Stimulated activated CD4-positive, alpha-beta T cell treated with anti-CD3 and anti-CD28 coated beads, Interleukin-1b, Interleukin-23, amount 100 ng/mL, for 48 hours (primary cell): ENCODE measurements around the gene EHBP1L1.
A peak's percentile ranks its signal among the peaks of the same experiment; 100 is the strongest.

Experiments
- DNase-seq: peaks from one replicate; pipeline ENCODE4 v3.0.0-alpha.2; 2020

The EHBP1L1 gene

DNA sequence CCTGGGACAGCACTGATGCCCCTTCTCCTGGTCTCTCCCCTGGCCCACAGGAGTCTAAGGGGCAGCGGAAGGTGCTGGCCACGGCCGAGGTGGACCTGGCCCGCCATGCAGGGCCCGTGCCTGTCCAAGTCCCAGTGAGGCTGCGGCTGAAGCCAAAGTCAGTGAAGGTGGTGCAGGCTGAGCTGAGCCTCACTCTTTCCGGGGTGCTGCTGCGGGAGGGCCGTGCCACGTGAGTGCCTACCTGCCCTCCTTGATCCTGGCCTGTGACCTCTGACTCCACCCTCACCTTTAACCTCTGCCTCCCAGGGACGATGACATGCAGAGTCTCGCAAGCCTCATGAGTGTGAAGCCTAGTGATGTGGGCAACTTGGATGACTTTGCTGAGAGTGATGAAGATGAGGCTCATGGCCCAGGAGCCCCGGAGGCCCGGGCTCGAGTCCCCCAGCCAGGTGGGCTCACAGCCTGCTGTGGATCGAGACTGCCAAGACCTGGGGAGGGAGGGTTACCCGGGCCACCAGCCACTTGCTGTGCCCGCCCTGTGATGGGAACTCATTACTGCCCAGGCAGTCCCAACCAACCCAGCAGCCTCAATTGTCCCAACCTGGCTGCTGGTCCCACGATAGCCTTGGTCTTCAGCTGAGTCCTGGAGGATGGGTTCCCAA lies 4.3 kb downstream of the EHBP1L1 start:
- DNase-seq = no peak

DNA sequence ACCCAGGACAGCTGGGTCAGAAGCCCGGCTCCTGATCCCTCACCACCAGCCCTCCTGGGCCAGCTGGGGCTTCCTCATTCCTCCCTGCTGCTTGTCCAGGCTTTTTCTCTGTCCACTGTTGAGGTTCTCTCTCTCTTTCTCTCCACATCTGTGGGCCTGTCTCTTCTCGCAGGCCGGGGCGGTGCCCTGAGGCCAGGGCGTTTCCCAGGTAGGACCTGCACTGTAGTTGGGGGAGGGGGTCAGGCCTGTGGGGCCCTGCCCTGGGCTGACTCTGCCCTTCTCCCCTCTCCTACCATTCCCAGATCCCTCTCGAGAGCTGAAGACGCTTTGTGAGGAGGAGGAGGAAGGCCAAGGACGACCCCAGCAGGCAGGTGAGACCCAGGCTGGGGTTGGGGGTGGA lies 4.9 kb downstream of the EHBP1L1 start:
- no peak for DNase-seq

DNA sequence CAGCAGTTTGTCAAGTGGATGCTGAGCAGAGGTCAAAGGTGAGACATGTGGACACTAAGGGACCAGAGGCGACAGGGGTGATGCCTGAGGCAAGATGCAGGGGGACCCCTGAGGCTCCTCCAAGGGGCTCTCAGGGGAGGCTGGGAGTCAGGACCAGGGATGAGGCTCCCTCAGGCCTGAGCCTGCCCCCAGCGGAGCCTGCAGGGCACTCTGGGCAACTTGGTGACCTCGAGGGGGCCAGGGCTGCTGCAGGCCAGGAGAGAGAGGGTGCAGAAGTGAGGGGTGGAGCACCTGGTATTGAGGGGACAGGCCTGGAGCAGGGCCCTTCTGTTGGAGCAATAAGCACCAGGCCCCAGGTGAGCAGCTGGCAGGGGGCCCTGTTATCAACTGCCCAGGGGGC lies 6.1 kb downstream of the EHBP1L1 start:
- DNase-seq = no peak

DNA sequence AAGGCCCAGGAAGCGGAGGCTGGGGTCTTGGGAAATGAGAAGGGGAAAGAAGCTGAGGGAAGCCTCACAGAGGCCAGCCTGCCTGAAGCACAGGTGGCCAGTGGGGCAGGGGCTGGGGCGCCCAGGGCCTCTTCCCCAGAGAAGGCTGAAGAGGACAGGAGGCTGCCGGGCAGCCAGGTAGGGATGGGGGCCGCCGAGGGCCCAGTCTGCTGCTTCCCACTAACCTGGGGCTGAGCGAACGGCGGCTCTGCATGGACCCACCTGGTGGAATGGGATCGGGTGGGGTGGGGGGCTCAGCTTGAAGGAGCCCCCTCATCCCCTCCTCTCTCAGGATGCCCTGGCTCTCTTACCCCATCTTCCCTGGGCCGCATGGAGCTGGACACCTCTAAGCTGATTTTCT lies 7.7 kb downstream of the EHBP1L1 start:
- DNase-seq = no peak

DNA sequence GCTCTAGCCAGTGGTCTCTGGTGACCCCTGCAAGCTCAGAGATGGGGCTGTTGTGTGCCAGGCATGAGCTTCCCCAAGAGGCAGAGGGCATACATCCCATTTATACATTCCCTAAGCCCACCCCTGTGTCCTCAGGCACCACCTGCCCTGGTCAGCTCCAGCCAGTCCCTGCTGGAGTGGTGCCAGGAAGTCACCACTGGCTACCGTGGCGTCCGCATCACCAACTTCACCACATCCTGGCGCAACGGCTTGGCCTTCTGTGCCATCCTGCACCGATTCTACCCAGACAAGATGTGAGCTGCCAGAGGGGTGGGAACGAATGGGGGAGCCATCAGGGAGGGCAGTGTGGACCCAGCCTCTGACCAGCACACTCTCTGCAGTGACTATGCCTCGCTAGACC lies 8.3 kb downstream of the EHBP1L1 start:
- DNase-seq = no peak

DNA sequence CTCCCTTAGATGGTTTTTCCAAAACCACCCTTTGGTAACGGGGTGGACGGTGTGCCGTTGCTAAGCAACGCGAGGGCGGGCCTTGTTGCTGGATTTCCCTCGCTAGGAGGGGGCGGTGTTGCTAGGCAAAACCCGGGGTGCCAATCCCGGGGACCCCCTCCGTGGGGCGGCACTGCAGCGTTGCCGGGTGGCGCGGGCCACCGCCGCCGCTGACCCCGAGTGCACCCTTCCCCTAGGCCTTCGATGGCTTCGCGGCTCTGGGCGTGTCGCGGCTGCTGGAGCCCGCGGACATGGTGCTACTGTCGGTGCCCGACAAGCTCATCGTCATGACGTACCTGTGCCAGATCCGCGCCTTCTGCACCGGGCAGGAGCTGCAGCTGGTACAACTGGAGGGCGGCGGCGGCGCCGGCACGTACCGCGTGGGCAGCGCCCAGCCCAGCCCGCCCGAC lies 8.9 kb downstream of the EHBP1L1 start:
- no peak for DNase-seq

DNA sequence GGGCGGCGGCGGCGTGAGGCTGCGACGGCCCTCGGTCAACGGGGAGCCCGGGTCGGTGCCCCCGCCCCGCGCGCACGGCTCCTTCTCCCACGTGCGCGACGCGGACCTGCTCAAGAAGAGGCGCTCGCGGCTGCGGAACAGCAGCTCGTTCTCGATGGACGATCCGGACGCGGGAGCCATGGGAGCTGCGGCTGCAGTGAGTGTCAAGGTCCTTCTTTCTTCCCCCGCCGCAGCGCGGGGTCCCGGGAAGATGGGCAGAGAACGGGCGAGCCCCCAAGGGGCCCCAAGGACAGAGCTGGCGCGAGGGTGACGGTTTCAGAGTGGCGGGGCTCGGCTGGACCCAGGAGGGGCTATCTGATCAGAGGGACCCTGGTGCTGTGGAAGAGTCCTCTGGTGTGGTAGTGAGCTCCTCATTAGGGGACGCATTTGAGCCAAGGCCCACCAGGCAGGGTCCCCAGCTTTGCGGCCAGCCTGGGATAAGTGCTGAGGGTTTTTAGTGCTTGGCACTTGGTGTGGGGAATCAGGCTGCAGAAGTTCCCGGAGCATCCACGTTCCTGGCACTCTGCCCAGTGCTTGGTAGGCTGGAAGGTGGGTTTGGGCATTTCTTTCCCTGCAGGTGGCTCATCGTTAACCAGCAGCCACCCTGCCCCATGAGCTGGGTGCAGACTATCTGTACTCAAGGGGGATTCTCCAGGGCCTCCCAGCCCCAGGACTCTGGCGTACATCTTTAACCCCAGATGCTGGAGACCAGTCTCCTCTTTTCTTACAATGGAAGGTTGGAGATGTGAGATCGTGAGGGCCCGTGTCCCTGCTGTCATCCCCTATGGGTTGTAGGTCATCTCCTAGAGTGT lies 9.8 kb downstream of the EHBP1L1 start:
- no peak for DNase-seq

DNA sequence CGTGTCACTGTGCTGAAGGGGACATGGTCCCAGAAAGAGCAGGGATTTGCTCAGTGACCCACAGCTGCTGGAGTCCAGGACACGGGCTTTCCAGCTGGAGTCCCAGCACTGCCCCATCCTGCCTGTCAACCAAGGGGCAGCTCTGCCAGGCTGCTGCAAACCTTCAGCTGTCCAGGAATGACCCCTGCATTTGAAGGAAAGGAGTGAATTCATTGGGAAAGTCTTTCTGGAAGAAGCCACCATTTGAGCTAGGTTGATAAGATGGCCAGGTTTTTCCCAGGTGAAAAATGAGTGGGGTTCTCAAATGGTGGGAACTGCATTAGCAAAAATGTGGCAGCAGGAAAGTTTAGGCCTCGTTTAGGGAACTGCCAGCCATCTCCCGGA lies 10.4 kb downstream of the EHBP1L1 start:
- DNase-seq = no peak

DNA sequence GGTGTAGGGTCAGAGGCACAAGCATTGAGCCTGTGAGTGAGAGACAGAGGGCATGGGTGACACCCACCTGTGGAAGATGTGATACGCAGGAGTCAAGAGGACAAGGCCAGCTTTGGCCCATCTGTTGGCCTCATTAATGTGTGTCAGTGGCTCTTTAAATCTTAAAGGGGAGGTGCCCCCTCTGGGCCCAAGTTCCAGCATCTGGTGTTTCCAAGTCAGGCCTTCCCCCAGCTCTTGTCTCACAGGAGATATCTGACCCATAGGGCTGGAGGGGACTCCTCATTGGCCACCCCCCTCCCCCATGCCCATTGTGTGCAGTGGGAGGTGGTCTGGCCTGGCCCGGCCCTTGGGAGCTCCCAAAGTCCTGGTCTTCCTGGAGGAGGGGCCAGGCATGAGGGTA lies 10.8 kb downstream of the EHBP1L1 start:
- no peak for DNase-seq

DNA sequence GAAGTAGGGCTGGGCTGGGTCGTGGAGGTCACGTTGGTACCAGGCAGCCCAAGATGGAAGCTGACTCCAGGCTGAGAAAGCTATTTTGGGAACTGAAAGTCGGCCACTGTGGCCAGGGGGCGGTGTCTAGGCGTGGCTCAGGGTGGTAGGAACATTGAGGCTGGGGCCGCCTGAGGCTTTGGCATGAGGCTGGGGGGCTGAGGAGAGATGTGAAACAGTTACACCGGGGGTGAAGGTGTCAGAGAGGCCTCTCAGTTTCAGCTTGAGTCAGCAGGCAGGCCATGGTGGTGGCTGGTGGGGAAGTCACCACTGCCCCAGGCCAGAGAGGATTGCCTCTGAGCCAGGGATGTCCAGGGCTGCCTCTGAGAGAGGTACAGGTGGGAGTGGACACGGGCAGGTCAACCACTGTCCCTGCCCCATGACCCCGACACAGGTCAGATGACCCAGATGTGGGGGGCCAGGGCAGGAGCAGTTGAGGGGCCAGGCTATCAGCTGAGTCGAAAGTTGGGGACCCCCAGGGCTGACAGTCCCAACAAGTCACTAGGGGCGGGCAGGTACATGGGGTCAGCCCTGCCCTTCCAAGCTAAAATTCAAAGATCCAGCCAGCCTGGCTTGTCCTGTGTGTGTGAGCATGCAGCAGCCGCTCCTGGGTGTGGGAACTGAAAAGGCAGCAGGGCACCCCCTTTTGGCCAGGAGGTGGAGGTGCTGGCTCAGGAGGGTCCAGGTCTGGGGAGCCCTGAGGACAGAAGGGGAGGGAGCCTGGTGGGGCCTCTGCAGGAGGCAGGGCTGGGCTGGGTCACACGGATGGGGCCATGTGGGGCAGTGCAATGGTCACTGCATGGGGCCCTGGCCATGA lies 12.6 kb downstream of the EHBP1L1 start:
- DNase-seq = peak; percentile 83

DNA sequence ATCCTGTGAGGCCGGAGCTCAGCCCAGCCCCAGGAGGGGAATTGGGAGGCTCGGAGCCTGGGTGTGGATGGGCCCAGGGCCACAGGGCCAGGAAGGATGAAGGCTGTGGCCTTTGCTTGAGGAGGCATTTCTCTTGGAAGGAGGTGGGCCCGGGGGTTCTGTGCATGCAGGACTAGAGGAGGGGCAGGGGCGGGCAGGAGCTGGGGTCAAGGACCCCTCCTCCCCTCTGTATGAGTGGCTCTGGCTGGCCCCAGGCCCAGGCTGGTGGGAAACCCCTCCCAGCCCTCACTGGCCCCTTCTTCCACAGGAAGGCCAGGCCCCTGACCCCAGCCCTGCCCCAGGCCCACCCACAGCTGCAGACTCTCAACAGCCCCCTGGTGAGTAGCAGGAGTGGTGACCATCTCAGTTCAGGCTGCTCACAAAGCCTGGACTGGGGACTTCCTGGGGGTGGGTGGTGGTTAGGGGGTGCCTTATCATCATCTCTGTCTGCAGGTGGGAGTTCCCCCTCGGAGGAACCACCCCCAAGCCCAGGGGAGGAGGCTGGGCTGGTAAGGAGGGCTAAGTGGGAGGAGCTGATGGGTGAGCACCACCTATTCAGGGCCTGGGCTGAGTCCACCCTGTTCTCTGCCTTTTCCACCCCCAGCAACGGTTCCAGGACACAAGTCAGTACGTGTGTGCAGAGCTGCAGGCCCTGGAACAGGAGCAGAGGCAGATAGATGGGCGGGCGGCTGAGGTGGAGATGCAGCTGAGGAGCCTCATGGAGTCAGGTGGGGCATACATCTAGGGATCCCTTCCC lies 13.8 kb downstream of the EHBP1L1 start:
- no peak for DNase-seq

DNA sequence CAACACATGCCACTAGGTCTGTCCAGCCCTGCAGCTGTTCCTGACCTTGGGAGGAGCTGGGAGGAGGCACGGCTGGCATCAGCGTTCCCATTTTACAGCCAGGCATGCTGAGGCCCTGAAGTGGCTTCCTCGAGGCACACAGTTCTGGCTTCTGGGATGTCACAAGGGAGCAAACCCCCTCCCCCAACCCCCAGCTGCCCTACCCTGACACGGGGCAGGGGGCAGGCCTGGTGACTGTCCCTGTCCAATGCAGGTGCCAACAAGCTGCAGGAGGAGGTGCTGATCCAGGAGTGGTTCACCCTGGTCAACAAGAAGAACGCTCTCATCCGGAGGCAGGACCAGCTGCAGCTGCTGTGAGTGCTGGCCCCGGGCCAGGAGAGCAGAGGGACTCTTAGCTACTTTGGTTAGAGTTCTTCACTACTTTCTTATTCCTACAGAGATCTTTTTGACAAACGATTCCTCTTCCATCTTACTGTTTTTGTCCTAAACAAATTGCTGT lies 14.4 kb downstream of the EHBP1L1 start:
- DNase-seq = no peak

DNA sequence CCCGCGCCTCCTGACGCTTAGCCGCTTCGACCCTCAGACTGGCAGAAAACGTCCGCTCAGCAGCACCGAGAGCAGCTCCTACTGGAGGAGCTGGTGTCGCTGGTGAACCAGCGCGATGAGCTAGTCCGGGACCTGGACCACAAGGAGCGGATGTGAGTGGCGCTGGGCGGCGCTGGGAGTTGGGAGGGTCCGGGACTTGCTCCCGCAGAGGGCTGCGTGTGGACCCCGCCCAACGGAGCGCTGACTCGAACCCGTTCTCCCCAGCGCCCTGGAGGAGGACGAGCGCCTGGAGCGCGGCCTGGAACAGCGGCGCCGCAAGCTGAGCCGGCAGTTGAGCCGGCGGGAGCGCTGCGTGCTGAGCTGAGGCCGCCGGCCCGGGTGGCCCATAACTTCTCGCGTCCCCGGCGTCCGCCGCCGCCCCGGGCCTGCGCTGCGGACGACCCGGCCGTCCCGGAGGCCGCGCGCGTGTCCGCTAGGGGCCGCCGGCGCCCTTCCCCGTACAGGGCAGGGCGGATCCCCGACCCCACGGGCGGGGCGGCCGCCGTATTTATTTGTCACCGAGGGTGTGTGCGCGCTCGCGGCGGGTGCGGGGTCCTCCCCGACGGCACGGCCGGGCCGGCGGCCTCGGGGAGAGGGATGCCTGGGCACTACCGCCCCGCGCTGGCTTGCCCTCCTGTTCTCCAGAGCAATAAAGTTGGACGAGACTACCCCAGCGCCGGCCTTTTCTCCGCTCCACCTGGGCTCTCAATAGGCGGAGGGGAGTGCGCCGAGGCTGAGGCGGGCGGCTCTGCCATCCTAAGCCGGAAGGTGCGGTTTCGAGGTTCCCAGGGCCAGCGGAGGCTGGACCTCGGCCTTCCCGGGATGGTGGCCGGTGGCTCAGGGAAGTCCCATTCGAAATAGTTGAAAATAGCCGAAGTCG lies 16.3 kb downstream of the EHBP1L1 start:
- no peak for DNase-seq

DNA sequence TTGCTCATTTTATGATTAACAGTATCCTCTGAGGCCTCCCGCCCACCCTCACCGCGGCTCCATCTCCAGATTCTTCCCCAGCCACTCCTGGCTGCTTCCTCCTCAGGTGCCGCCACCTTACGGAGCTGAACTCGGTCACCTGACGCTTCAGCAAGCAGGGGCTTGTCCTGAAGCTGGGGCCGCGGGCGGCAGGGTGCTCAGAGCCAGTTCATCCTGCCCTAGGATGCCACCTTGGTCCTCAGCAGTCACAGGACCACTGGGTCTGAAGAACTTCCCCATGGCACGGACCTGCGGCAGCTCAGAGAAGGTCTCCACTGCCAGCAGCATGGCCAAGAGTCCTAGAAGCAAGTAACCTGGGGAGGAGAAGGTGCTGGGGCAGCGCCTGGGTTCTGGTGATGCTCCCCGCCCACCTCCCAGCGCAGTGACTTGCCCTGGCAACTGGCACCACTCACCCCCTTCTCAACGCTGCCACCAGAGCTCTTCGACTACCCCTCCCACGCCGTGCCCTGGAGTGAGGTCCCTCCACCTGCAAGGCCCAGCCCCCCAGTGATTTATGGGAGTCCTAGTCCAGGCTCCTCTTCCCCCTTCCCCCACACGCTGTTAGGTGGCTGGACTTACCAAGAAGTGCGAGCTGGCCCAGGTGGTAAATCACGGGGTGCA lies 17.1 kb downstream of the EHBP1L1 start:
- no peak for DNase-seq

DNA sequence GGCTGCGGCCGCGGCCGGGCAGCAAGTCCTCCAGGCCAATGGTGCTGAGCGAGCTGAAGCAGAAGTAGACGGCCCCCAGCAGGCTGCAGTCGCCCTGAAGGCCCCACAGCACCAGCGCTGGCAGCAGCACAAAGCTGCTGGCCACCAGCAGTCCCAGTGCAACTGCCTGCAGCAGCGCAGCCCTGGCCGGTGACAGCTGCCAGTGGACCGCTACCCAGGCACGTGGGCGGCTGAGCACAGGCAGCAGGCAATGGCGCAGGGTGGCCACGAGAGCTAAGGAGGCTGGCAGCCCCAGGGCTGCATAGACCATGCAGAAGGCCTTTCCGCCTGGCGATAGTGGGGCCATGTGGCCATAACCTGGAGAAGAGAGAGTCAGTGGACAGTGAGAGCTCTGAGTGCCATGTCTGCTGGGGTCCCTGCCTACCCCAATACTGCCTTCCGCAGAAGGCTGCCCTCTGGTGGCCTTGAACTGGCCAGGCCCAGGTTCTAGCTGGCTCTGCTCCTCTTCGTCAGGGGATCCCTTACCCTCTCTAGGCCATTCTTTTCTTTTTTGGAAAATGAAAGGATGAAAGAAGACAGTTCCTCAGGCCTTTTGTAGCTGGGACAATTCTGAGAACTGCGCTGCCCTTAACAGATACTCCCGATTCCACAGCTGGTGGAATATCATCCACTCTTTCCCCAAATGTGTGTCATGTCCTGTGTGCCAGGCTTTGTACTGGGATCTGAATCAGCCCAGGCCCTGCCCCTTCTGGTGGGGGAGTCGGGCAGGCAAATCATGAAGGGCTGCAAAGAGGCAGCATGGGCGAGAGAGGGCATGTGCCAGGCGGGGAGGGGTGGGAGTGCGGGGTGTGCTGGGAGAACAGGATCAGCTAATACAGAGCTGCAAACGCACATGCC lies 17.9 kb downstream of the EHBP1L1 start:
- no peak for DNase-seq

DNA sequence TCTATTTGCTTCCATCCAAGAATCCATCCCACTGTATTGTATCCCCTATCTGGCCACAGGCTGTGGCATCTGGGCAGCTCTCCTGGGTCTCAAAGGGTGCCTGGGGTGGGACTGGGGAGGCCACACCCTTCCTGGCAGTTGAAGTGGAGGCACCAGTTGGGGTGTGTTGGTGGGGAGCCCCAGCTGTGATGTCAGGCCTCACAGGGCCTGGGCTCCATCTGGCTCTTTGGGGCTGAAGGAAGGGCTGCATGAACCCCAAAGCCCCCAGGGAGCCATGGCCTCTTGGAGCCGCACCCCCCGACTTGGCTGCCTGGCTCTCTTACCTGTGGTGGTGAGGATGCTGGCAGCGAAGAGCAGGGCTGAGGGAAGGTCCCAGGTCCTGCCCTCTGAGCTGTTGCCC lies 19.3 kb downstream of the EHBP1L1 start:
- DNase-seq = no peak

DNA sequence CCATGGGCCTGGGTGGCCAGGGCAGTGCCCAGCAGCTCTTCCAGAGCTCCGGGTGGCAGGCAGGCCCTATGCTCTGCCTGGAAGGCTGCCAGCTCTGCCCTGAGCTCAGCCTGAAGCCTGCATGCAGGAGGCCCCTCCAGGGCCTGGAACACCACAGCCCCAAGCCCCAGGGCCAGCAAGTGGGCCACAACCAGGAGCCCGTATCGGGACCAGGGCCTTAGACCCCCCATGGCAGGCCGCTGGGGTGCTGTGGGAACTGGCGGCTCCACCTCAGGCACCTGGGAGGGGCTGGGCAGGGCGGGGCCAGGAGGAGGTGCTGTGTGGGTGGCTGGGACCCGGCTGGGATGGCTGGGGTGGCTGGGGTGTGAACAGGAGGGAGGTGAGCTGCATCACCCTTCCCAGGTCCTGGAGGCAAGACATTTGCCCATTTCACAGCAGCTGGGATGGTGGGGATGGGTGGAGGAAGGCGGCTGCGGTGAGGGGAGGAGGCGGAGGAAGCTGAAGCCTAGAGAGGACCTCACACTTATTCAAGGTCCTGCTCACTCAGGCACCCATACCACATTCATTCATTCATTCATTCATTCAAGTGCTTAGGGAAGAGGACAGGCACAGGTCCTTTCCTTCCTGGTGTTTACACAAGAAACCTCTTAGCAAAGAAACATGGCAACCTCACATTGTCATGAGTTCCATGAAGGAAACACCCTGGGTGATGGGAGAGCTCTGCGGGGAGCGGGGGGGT lies 19.9 kb downstream of the EHBP1L1 start, which contains the start of gene KCNK7:
Gene KCNK7, minus strand, starts transcription at position 258 of the 739 bp plus-strand sequence. Its CDS starts 28 bp downstream, at position 230.
- DNase-seq = no peak

DNA sequence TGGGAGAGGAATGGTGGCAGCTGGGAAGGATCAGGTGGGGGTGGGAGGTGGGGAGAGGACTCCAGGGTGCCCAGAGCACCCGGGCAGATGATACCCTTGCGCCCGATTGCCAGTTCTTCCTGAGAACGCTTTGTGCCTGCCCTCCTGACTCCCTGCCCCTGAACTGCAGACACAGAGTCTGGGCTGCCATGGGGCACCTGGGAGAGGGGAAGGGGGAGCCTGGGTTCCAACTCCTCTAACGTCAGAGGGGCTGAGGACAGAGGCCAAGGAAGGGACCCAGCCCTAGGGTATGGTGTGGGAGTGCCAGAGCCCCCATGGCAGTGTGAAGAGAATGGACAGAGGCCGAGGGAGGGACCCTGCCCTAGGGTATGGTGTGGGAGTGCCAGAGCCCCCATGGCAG lies 20.7 kb downstream of the EHBP1L1 start:
- DNase-seq = no peak

DNA sequence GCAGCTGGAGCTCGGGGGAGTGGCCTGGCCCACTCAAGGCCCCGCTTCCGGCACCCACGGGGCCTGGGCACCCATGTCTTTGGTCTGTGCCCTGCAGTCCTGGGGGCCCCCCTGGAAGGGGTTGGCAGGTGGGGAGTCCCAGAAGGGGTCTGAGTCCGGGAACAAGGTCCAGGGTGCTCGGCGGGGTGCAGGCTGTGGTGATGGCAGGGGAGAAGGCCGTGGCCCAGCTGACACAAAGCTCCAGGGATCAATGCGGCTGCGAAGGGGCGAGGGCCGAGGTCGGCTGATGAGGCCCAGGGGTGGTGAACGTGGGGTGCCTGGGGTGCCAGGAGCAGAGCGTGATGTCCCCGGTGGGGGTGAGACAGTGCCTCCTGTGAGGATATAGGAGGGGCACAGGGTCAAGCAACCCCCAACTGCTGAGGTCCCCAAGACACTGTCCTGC lies 22.4 kb downstream of the EHBP1L1 start:
- no peak for DNase-seq
